Stimulated activated CD4-positive, alpha-beta T cell treated with anti-CD3 and anti-CD28 coated beads, Interleukin-4, amount 100 ng/mL, for 1 hour (primary cell): ENCODE results near the gene SLC2A1.
"Not testable (repeated sequence)": the region's sequence is repeated elsewhere in the genome, so short reads cannot be mapped to it uniquely, and the experiment has no call there.

Source experiments
- DNase-seq: peaks from one replicate; pipeline ENCODE4 v3.0.0-alpha.2; 2020

SLC2A1 gene

DNA sequence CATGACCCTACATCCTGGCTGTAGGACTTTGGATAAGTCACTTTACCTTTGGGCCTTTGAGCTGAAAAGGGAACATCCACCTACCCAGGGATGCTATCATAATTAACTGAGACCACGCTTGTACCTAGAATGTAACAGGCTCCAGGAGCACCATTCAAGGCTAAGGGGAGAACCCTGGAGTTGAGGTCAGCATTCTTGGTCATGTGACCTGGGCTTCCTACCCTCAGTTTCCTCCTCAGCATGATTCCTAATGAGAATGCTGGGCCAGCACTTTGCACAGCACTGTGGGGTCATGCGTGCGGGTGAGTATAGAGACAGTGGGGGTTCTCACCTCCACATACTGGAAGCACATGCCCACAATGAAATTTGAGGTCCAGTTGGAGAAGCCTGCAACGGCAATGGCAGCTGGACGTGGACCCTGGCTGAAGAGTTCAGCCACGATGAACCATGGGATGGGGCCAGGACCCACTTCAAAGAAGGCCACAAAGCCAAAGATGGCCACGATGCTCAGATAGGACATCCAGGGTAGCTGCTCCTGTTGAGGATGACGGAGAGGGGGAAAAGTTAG lies 31.3 kb downstream of the SLC2A1 start:
- no peak for DNase-seq

DNA sequence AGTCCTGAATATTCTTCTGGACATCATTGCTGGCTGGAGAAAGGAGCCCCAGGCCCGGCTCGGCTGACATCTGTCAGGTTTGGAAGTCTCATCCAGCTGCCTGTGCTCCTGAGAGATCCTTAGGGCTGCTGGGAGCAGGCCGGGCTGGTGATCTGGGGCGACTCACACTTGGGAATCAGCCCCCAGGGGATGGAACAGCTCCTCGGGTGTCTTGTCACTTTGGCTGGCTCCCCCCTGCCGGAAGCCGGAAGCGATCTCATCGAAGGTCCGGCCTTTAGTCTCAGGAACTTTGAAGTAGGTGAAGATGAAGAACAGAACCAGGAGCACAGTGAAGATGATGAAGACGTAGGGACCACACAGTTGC lies 31.8 kb downstream of the SLC2A1 start:
- no peak for DNase-seq

DNA sequence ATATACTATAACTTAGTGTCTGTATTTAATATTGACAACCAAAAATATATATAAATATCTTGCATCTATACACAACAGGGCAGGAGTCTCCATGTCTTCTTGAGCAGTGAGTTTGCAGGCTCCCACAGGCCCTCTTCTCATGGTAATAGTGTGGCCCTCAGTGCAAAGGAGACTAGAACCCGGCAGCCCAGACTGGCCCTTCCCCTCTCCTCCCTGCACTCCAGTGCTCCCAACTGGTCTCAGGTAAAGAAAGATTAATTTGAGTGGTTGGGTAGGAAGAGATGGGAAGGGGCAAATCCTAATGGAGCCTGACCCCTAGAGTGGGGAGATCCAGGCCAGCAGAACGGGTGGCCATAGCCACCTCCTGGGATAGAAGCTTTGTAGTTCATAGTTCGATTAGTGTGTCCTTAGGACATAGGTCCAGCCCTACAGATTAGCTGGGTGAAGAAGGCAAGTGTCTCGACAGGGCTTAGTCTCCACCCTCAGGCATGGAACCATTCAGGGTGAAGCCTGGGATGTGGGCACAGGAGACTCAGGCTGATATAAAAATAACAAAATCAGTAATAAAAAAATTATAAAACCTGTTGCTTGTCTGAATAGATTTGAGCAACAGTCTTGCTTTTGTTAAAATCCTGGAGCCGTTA lies 32.3 kb downstream of the SLC2A1 start:
- DNase-seq, result no peak

- DNase-seq, result peak; percentile 36
Observed at GRCh38 chr1:42924851-42925760, 33.6 kb downstream of the SLC2A1 start.

DNA sequence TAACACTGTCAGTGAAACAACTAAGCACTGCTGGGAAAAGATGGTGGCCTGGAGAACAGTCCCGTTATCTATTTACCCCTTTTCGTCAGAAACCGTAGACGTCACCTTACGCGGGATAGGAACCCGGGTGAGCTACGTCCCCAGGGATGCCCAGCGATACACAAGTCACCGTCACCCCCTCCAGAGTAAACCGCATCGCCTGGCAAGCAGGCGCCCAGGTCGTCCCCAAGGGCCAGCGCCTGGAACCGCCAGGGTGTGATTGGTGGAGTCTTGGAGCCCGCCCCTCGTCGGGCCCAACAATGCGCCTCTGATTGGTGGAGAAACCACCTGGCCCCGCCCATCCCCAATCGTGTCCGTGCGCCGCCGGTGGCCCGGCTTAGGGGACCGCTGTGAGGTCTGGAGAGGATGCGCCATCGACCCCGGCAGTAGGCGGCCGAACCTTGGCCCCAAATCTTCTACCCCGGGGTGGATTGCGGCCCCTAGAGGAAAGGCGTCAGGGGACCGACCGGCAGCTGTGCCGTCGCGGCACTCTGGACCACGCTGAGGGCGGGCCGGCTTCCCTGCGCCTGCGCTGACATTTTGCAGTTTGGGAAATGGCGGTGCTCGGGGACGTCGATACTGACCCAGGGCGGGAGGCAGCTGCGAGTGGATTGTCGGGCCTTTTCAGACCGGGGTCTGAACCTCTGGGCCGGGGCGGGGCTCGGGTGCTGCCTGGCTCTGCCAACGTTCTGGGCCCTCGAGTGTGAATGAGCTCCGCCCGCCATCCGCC lies 34.4 kb downstream of the SLC2A1 start:
- peak; percentile 93 for DNase-seq

DNA sequence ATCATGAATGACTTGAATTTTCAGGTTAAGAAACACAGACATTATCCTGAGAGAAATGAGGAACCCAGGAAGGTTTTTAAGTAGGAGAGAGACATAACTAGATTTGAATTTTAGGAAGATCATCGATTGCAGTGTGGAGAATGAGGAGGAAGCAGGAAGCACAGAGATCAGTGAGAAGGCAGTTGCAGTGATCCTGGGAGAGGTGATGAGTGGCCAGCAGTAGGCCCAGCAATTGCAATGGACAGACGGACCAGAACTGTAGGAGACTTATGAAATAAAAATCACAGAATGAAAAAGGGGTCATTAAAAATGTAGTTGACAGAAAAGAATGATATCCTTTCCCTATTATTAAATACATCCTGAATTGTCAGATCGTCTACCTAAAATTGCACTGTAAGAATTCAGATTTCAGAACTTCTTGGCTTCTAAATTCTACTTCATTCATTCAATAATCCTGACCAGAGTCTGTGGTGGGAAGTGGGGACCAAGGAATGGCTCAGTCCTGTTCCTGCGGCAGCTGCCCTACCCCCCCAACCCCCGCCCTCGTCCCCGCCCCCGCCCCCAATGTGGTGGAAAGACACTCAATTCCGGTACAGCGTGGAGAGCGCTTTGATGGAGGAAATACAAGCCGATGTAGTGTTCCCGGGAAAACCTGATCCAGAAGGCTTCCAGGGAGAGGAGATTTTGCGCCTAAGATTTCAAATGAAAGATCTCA lies 35.1 kb downstream of the SLC2A1 start:
- no peak for DNase-seq

- DNase-seq, result no peak
Observed at GRCh38 chr1:42922687-42923366, 35.8 kb downstream of the SLC2A1 start.

DNA sequence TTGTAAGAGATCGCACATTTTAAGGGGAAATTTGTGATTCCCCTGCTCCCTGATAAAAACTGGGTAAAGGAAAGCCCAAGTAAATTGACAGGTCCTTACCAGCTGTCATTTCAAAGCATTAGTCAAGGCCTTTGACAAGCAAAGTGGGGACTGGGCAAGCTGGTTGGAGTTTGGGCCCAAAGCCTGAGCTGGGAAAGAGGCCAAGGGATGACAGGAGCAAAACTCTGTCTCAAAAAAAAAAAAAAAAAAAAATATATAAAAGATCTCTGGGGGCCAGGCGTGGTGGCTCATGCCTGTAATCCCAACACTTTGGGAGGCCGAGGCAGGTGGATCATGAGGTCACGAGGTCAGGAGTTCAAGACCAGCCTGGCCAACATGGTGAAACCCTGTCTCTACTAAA lies 36.9 kb downstream of the SLC2A1 start:
- no peak for DNase-seq

DNA sequence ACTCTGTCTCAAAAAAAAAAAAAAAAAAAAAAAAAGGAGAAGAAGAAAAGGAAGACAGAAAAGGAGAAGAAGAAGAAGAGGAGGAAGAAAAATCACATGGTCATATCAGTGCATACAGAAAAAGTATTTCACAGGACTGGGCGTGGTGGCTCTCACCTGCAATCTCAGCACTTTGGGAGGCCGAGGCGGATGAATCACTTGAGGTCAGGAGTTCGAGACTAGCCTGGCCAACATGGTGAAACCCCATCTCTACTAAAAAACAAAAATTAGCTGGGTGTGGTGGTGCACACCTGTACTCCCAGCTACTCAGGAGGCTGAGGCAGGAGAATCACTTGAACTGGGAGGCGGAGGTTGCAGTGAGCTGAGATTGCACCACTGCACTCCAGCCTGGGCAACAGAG lies 39.0 kb downstream of the SLC2A1 start:
- not testable (repeated sequence) for DNase-seq

DNA sequence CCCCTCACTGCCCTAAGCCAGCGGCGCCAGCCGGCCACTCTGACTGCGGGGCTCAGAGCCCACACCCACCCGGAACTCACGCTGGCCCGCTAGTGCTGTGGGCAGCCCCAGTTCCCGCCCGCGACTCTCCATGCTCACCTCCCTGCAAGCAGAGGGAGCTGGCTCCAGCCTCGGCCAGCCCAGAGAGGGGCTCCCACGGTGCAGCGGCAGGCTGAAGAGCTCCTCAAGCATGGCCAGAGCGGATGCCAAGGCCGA lies 41.5 kb downstream of the SLC2A1 start:
- no peak for DNase-seq

DNA sequence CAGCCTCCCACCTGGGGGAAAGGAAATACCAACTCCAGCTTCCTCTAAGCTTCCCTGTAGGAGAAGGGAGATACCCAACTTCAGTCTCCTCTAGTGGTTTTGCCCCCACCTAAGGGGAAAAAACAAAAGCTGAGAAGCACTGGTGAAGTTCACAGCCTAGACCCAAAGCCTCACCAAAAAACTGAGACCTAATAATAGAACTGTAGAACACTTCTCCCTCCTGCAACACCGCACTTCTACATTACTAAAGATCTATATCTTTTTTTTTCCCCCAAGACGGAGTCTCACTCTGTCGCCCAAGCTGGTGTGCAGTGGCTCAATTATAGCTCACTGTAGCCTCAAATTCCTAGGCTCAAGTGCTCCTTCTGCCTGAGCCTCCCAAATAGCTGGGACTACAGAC lies 43.2 kb downstream of the SLC2A1 start:
- no peak for DNase-seq

DNA sequence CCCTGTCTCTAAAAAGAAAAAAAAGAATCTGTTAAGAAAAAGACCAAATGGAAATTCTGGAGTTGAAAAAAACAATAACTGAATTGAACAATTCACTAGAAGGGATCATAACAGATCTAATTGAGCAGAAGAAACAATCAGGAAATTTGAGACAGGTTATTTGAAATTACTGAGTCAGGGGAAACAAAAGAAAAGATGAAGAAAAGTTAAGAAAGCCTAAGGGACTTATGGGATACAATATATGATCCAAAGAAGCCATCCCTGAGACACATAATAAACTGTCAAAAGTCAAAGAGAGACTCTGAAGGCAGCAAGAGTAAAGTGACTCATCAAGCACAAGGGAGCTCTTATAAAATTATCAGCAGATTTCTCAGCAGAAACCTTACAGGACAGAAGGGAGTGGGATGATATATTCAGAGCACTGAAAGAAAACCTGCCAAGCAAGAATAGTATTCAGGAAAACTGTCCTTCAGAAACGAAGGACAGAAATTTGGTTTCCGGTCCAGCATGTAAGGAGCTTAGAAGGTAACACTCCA lies 44.5 kb downstream of the SLC2A1 start:
- DNase-seq, result no peak

DNA sequence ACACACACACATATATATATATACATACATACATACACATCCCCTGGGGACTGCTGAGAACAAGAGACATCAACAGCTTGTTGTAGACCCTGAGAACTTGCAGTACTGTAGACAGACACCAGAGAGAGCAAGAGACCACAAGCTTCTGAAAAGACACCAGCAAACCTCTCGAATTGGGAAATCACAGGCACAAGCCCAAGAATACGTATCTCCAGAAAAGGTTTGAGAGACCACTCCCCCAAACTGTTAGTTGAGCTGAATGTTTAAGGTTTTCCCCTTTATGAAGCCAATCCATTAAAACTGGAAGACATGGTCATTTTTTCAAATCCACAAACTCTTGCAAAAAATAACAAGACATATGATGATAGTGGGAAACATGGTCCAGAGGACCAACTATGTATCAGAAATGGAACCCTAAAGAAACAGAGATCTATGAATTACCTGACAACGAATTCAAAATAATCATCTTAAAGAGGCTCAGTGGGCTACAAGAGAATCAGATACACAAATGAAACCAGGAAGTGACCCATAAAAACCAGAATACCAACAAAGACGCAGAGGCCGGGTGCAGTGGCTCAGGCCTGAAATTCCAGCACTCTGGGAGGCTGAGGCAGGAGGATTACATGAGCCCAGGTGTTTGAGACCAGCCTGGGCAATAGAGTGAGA lies 45.1 kb downstream of the SLC2A1 start:
- no peak for DNase-seq

- no peak for DNase-seq
Observed at GRCh38 chr1:42910985-42911384, 47.7 kb downstream of the SLC2A1 start.

DNA sequence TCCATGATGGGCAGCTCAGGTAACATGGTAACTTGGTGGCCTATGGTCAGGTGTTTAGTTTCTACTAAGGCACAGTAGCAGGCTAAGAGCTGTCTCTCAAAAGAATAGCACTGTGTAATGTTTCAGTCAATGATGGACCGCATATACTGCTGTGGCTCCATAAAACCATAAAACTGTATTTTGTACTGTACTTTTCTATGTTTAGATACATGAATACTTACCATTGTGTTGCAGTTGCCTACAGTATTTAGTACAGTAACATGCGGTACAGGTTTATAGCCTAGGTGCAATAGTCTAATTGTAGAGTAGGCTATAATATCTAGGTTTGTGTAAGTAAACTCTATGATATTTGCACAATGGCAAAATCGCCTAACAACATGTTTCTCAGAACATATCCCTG lies 50.6 kb downstream of the SLC2A1 start:
- DNase-seq, result no peak

DNA sequence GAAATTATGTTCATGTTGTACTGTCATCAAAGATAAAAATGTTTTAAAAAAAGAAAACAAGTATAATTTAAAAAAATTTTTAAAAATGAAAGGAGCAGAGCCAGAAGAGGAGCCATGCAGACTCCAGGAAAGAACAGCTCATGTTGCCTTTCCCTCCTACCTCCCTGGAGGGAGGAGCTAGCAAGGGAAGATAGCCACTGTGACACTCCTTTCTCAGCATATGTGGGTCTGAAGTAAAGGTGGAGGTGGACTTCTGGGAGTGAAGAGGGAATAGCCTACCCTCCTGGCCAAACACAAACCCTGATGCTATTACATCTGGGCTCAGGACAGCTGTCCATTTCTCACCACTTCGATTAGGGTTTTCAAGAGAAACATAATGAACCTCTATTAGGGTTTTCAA lies 54.2 kb downstream of the SLC2A1 start:
- DNase-seq, result no peak

DNA sequence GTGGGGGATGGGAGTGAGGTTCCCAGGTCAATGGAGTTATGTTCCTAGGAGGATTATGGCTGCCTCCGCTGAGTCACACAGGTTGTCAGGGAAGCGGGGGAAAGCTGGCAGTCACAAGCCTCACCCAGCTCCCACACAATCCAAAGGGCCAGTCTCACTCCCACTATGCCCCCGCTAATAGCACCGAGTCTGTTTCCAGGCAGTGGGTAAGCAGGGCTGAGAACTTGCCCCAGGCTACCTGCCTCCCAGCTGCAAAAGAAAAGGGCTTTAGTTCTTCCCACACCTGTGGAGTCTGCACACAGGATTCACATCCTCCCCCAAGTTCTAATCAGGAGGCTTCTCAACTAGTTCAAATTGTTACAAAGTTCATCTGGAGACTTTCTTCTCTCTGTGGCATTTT lies 58.7 kb downstream of the SLC2A1 start:
- not testable (repeated sequence) for DNase-seq

- DNase-seq, result no peak
Observed at GRCh38 chr1:42891465-42892138, 67.1 kb downstream of the SLC2A1 start.

DNA sequence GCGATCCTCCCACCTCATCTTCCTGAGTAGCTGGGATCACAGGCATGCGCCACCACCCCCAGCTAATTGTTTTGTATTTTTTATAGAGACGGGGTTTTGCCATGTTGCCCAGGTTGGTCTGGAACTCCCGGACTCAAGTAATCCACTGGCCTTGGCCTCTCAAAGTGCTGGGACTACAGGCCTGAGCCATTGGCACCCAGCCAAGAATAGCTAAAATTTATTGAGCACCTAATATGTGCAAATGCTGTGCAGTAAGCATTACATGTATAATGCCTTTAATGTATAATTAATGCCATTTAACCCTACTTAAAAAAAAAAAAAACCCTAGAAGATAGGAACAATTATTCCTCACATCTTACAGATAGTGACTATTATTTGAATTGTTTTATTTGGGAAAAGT lies 69.4 kb downstream of the SLC2A1 start:
- DNase-seq, result no peak

DNA sequence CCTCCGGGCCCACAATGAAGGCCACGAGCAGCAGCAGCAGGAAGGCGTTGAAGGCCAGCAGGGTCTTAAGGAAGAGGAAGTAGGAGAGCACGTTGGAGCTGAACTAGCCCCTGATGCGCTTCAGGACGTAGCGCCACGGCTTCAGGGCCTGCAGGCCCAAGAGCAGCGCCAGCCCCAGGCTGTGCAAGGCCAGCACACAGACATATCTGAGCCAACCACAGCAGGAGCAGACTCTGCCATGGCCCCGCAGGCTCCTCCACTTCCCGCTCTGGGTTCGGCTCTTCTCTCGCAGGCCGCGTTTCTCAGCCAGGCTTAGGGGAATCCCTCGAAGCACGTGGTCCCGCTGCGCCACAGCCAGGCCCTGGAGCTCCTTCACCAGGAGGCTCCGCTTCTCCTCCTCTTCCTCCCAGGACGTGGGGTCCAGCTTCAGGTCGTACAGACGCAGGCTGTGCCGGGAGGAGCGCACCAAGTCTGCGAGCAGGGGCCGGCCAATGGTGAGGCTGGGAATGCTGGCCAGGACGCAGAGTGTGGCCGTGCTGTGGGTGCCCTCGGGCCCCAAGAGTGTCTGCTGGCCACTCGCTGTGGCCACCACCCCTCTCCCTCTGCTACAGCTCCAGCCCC lies 70.5 kb downstream of the SLC2A1 start:
- DNase-seq, result no peak

DNA sequence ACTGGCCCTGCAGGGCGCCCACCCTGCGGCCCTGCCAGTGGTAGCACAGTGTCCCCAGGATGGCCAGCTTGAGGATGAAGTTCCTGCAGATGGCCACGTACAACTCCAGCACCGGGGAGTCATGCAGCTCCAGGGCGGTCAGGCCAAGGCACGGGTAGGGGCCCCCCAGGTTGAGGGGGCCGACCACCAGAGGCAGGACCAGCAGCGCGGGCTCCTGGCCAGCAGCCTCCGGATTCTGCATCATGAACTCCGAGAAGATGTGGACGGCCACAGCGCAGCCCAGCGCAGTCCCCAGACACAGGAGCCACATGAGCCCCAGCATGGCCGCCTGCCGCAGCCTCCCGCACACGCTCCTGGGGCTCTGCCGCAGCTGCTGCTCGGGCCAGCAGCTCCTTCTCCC lies 71.3 kb downstream of the SLC2A1 start:
- DNase-seq, result no peak
